GM23338 (cell line): ENCODE data around the gene DKK2. TPM values are rescaled to one million over a fixed set of nuclear protein-coding genes. Genes with fewer than 3 reads are reported as not detected.

Experiments used
- ATAC-seq: fragments of 200-7000 bp; cut with Tn5 transposase; 3 replicates; pipeline ENCODE4 v1.9.1; 2020
- DNase-seq: peaks from one replicate; pipeline ENCODE4 v3.0.0-alpha.2; 2015; ENCODE audit warnings: low spot score
- H2AFZ ChIP-seq: fragments of 200-600 bp; sonication (generic); 2 replicates; pipeline ENCODE4 v1.8.0; 2016; ENCODE audit warnings: antibody characterized with exemption, mild to moderate bottlenecking, moderate library complexity
- H3F3A ChIP-seq: fragments of 200-600 bp; sonication (generic); replicated peaks from 2 replicates; pipeline ENCODE4 v1.8.0; 2017; ENCODE audit warnings: antibody characterized with exemption, mixed run types, low read depth
- H3K27ac ChIP-seq: fragments of 200-600 bp; sonication (generic); 2 replicates; pipeline ENCODE4 v1.6.1; 2016; ENCODE audit warnings: low read depth
- H3K27me3 ChIP-seq: fragments of 200-600 bp; sonication (generic); 2 replicates; pipeline ENCODE4 v1.8.0; 2016; ENCODE audit warnings: mild to moderate bottlenecking, mixed run types, moderate library complexity; ENCODE audit not compliant: insufficient read depth
- H3K36me3 ChIP-seq: fragments of 200-600 bp; sonication (generic); 2 replicates; pipeline ENCODE4 v1.8.0; 2016; ENCODE audit warnings: mild to moderate bottlenecking; ENCODE audit not compliant: insufficient read depth
- H3K4me1 ChIP-seq: fragments of 200-600 bp; sonication (generic); 2 replicates; pipeline ENCODE4 v1.8.0; 2016; ENCODE audit warnings: mild to moderate bottlenecking, moderate library complexity; ENCODE audit not compliant: insufficient read depth
- H3K4me2 ChIP-seq: fragments of 200-600 bp; sonication (generic); 2 replicates; pipeline ENCODE4 v1.7.1; 2017; ENCODE audit warnings: mixed run types
- H3K4me3 ChIP-seq: fragments of 200-600 bp; sonication (generic); 2 replicates; pipeline ENCODE4 v1.6.1; 2016; ENCODE audit warnings: mixed run types
- H3K79me2 ChIP-seq: fragments of 200-600 bp; sonication (generic); replicated peaks from 2 replicates; pipeline ENCODE4 v1.8.0; 2017; ENCODE audit warnings: mild to moderate bottlenecking; ENCODE audit not compliant: insufficient read depth
- H3K9me2 ChIP-seq: fragments of 200-600 bp; sonication (generic); 2 replicates; pipeline ENCODE4 v1.8.0; 2017; ENCODE audit not compliant: insufficient read depth
- H4K20me1 ChIP-seq: fragments of 200-600 bp; sonication (generic); replicated peaks from 2 replicates; pipeline ENCODE4 v1.8.0; 2017; ENCODE audit warnings: mild to moderate bottlenecking; ENCODE audit not compliant: insufficient read depth
- H3K27ac Mint-ChIP-seq: 2 replicates; pipeline ENCODE4 v1.8.0; 2020; ENCODE audit warnings: inconsistent platforms, mild to moderate bottlenecking, moderate library complexity, mixed read lengths
- H3K27me3 Mint-ChIP-seq: 3 replicates; pipeline ENCODE4 v1.8.0; 2022; ENCODE audit warnings: low read depth, mild to moderate bottlenecking, moderate library complexity, mixed read lengths, inconsistent platforms; ENCODE audit not compliant: insufficient read depth, poor library complexity
- H3K36me3 Mint-ChIP-seq: 3 replicates; pipeline ENCODE4 v1.8.0; 2021; ENCODE audit warnings: low read depth, mild to moderate bottlenecking, inconsistent platforms, moderate library complexity, mixed read lengths
- H3K4me1 Mint-ChIP-seq: 3 replicates; pipeline ENCODE4 v1.8.0; 2020; ENCODE audit warnings: mild to moderate bottlenecking, inconsistent platforms, mixed read lengths
- H3K4me3 Mint-ChIP-seq: 3 replicates; pipeline ENCODE4 v1.8.0; 2021; ENCODE audit warnings: moderate library complexity, mild to moderate bottlenecking, inconsistent platforms, mixed read lengths
- H3K9me3 Mint-ChIP-seq: 3 replicates; pipeline ENCODE4 v1.8.0; 2020; ENCODE audit warnings: moderate library complexity, mild to moderate bottlenecking, inconsistent platforms, mixed read lengths
- CREB1 ChIP-seq: fragments of 250-450 bp; sonication (Bioruptor Pico); IDR thresholded peaks from 2 replicates; pipeline ENCODE4 v1.5.0; 2020; ENCODE audit warnings: low read depth, mild to moderate bottlenecking, moderate library complexity
- EZH2 ChIP-seq: fragments of 200-600 bp; sonication (generic); IDR thresholded peaks from one replicate; pipeline ENCODE4 v1.8.0; 2017; ENCODE audit warnings: antibody characterized with exemption, mild to moderate bottlenecking, low read depth; ENCODE audit not compliant: unreplicated experiment
- EZH2phosphoT487 ChIP-seq: fragments of 200-600 bp; sonication (generic); IDR thresholded peaks from one replicate; pipeline ENCODE4 v1.8.1; 2018; ENCODE audit warnings: antibody characterized with exemption; ENCODE audit not compliant: unreplicated experiment
- JUNB ChIP-seq: IDR thresholded peaks from one replicate; pipeline ENCODE4 v1.6.1; 2016; ENCODE audit warnings: antibody characterized with exemption; ENCODE audit not compliant: unreplicated experiment
- NANOG ChIP-seq: IDR thresholded peaks from 2 replicates; pipeline ENCODE4 v1.6.1; 2016; ENCODE audit warnings: antibody characterized with exemption, borderline replicate concordance
- POLR2AphosphoS5 ChIP-seq: IDR thresholded peaks from 2 replicates; pipeline ENCODE4 v1.6.1; 2016; ENCODE audit warnings: antibody characterized with exemption, low read depth
- REST ChIP-seq: IDR thresholded peaks from one replicate; pipeline ENCODE4 v1.6.1; 2018; ENCODE audit warnings: antibody characterized with exemption; ENCODE audit not compliant: unreplicated experiment
- STAT1 ChIP-seq: IDR thresholded peaks from one replicate; pipeline ENCODE4 v1.6.1; 2016; ENCODE audit warnings: antibody characterized with exemption; ENCODE audit not compliant: unreplicated experiment
- ZNF114 ChIP-seq: fragments of 250-450 bp; sonication (Bioruptor Pico); IDR thresholded peaks from 2 replicates; pipeline ENCODE4 v1.5.0; 2020; ENCODE audit warnings: mild to moderate bottlenecking, moderate library complexity
- ZNF331 ChIP-seq: fragments of 250-450 bp; sonication (Bioruptor Pico); IDR thresholded peaks from 2 replicates; pipeline ENCODE4 v1.5.0; 2020; ENCODE audit warnings: low read depth, mild to moderate bottlenecking, moderate library complexity
- ZNF462 ChIP-seq: fragments of 250-450 bp; sonication (Bioruptor Pico); IDR thresholded peaks from 2 replicates; pipeline ENCODE4 v1.5.0; 2020; ENCODE audit warnings: mild to moderate bottlenecking, moderate library complexity
- polyA plus RNA-seq: library from polyadenylated mRNA; unstranded; fragments of >200 nt; fragmentation: Nextera tagmentation; extraction: Ambion mirVana; gene quantifications from 2 replicates; pipeline ENCODE4 v1.2.1, GENCODE V29; 2016
- total RNA-seq: library from RNA; depleted of rRNA; stranded (reverse); fragments of >200 nt; shearing (Covaris generic); gene quantifications from 2 replicates; pipeline ENCODE4 v1.2.3, GENCODE V29; 2014
- TF ChIP-seq, protein P1 (sequence below), 2 experiments: fragments of 200-600 bp in 1 of 2; sonication (generic) in 1 of 2; conservative IDR thresholded peaks; 2 replicates each; pipeline versions ENCODE4 v1.5.1 to v1.6.1; 2016 to 2017; ENCODE audit warnings: antibody characterized with exemption in 2 of 2, low read depth in 2 of 2, mild to moderate bottlenecking in 2 of 2, moderate library complexity in 1 of 2
- TF ChIP-seq, protein P2 (sequence below): IDR thresholded peaks from 2 replicates; pipeline ENCODE4 v1.6.1; 2016; ENCODE audit warnings: antibody characterized with exemption

The DKK2 gene
- total and polyA plus RNA-seq, 2 experiments from 2014 or later = 0.05 TPM; not detected in 1

- H3K79me2 ChIP-seq = no peaks in the 10 kb centered on the region
- no peak overlapping the region for H3K27ac ChIP-seq
- no peak overlapping the region for H3K4me3 ChIP-seq
- no peaks in the 10 kb centered on the region for H4K20me1 ChIP-seq
- DNase-seq (no peak), ATAC-seq (no peak)
- H3K9me3 Mint-ChIP-seq = peaks cover 32% of the 10 kb centered on the region
- H3K27me3 Mint-ChIP-seq = peaks cover 5% of the 10 kb centered on the region
- H3K4me1 ChIP-seq = peaks cover 43% of the 10 kb centered on the region
- no peak overlapping the region for H3K4me2 ChIP-seq
- H3K9me2 ChIP-seq = no peaks in the 10 kb centered on the region
- no peaks in the 10 kb centered on the region for H3F3A ChIP-seq
- TF ChIP-seq, protein P1, sequence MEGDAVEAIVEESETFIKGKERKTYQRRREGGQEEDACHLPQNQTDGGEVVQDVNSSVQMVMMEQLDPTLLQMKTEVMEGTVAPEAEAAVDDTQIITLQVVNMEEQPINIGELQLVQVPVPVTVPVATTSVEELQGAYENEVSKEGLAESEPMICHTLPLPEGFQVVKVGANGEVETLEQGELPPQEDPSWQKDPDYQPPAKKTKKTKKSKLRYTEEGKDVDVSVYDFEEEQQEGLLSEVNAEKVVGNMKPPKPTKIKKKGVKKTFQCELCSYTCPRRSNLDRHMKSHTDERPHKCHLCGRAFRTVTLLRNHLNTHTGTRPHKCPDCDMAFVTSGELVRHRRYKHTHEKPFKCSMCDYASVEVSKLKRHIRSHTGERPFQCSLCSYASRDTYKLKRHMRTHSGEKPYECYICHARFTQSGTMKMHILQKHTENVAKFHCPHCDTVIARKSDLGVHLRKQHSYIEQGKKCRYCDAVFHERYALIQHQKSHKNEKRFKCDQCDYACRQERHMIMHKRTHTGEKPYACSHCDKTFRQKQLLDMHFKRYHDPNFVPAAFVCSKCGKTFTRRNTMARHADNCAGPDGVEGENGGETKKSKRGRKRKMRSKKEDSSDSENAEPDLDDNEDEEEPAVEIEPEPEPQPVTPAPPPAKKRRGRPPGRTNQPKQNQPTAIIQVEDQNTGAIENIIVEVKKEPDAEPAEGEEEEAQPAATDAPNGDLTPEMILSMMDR (conservative IDR thresholded peaks at IDR 0.05; ENCODE audit: low read depth in 2 of 2) = no peak
- TF ChIP-seq CREB1 (CRISPR knock-in tag) (no peak), ZNF462 (CRISPR knock-in tag) (no peak), EZH2phosphoT487 (no peak), STAT1 (no peak), REST (no peak), EZH2 (no peak), JUNB (no peak), POLR2AphosphoS5 (no peak), ZNF114 (CRISPR knock-in tag) (no peak), NANOG (no peak), ZNF331 (no peak)
- TF ChIP-seq, protein P2, sequence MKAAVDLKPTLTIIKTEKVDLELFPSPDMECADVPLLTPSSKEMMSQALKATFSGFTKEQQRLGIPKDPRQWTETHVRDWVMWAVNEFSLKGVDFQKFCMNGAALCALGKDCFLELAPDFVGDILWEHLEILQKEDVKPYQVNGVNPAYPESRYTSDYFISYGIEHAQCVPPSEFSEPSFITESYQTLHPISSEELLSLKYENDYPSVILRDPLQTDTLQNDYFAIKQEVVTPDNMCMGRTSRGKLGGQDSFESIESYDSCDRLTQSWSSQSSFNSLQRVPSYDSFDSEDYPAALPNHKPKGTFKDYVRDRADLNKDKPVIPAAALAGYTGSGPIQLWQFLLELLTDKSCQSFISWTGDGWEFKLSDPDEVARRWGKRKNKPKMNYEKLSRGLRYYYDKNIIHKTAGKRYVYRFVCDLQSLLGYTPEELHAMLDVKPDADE = no peak
- peaks cover 32% of the 10 kb centered on the region for H3K36me3 Mint-ChIP-seq
- no peak overlapping the region for H2AFZ ChIP-seq
- no peaks in the 10 kb centered on the region for H3K27me3 ChIP-seq
- H3K36me3 ChIP-seq = no peaks in the 10 kb centered on the region
- peak overlapping the region; percentile 64; the same call in 1 of the 2 replicates for H3K27ac Mint-ChIP-seq
- no peak overlapping the region for H3K4me3 Mint-ChIP-seq
- H3K4me1 Mint-ChIP-seq = peaks cover 39% of the 10 kb centered on the region
Measured at GRCh38 chr4:106979476-106979875, 56.6 kb downstream of the DKK2 start.
